K562 (cell line): ENCODE data around the gene ROPN1. TPM values are rescaled to one million over a fixed set of nuclear protein-coding genes. Genes with fewer than 3 reads are reported as not detected.

Experiments used
- ATAC-seq: fragments of 200-7000 bp; cut with Tn5 transposase; 3 replicates; pipeline ENCODE4 v1.9.1; 2020; ENCODE audit warnings: moderate library complexity
- BruUV-seq: library from RNA; stranded (reverse); fragments of 400-500 nt; replicated peaks from 2 replicates; lab custom pipeline; 2021; lab: Mats Ljungman, UMichigan
- CTCF ChIA-PET: fragments of 300-600 bp; formaldehyde crosslinking; extraction: SDS; loops from one replicate; lab custom pipeline; 2021; ENCODE audit warnings: low intra/inter-chr PET ratio; lab: Yijun Ruan, JAX
- POLR2A ChIA-PET: fragments of 300-600, 350-650 bp; sonication (Branson Sonifier 250); formaldehyde crosslinking; extraction: SDS; loops from one replicate; lab custom pipeline; 2021; ENCODE audit warnings: antibody characterized with exemption, inconsistent platforms; lab: Yijun Ruan, JAX
- DNase-seq, 4 experiments: peaks; one replicate each; pipeline versions ENCODE4 v3.0.0 to v3.0.0-alpha.2; 2011 to 2018; ENCODE audit warnings: low spot score in 3 of 4, mixed read lengths in 3 of 4; ENCODE audit errors: extremely low read depth in 1 of 4
- FAIRE-seq: peaks from 2 replicates; lab custom pipeline; 2011; peaks lifted over from hg19 to GRCh38; lab: Jason Lieb, UNC
- H2AFZ ChIP-seq: 2 replicates; pipeline ENCODE4 v1.6.0; 2011; ENCODE audit warnings: low read depth, low read length, control low read depth, inconsistent platforms
- H3K27ac ChIP-seq: fragments of 200-600 bp; 3 replicates; pipeline ENCODE4 v1.8.0; 2011; ENCODE audit warnings: low read depth, mild to moderate bottlenecking, control low read depth, inconsistent platforms, low read length, moderate library complexity, mixed read lengths; ENCODE audit errors: extremely low read depth
- H3K27me3 ChIP-seq, 2 experiments: fragments of 300-600 bp in 1 of 2; 2 replicates in 1 of 2; 3 replicates in 1 of 2; pipeline versions ENCODE4 v1.6.0 to v1.8.0; 2011; ENCODE audit warnings: inconsistent platforms in 2 of 2, low read length in 2 of 2, mild to moderate bottlenecking in 1 of 2, mixed read lengths in 1 of 2, moderate library complexity in 1 of 2; ENCODE audit not compliant: control insufficient read depth in 2 of 2, insufficient read depth in 2 of 2
- H3K36me3 ChIP-seq: fragments of 300-600 bp; 3 replicates; pipeline ENCODE4 v1.8.0; 2011; ENCODE audit warnings: mild to moderate bottlenecking, low read length, inconsistent platforms; ENCODE audit not compliant: control insufficient read depth, insufficient read depth
- H3K4me1 ChIP-seq, 2 experiments: fragments of 200-600 bp in 1 of 2; replicated peaks in 1 of 2; 2 replicates in 1 of 2; 3 replicates in 1 of 2; pipeline versions ENCODE4 v1.5.1 to v1.8.0; 2011; ENCODE audit warnings: inconsistent platforms in 2 of 2, low read length in 2 of 2, mild to moderate bottlenecking in 1 of 2, mixed read lengths in 1 of 2, moderate library complexity in 1 of 2; ENCODE audit not compliant: control insufficient read depth in 2 of 2, insufficient read depth in 2 of 2
- H3K4me2 ChIP-seq: 2 replicates; pipeline ENCODE4 v1.6.1; 2011; ENCODE audit warnings: low read length, control low read depth, inconsistent platforms, mixed read lengths; ENCODE audit not compliant: insufficient read depth
- H3K4me3 ChIP-seq: fragments of 200-600 bp; sonication (generic), shearing (Covaris generic); 2 replicates; pipeline ENCODE4 v1.5.1; 2016; ENCODE audit warnings: control low read depth, inconsistent platforms
- H3K79me2 ChIP-seq: fragments of 200-600 bp; 3 replicates; pipeline ENCODE4 v1.8.0; 2011; ENCODE audit warnings: low read length, inconsistent platforms; ENCODE audit not compliant: control insufficient read depth, insufficient read depth
- H3K9ac ChIP-seq, 2 experiments: 2 replicates each; pipeline versions ENCODE4 v1.6.0 to v1.6.1; 2011; ENCODE audit warnings: low read depth in 2 of 2, low read length in 2 of 2, control low read depth in 1 of 2, inconsistent platforms in 1 of 2, mild to moderate bottlenecking in 1 of 2, mixed read lengths in 1 of 2; ENCODE audit not compliant: insufficient read depth in 1 of 2
- H3K9me1 ChIP-seq: one replicate; pipeline ENCODE4 v1.6.0; 2011; ENCODE audit warnings: inconsistent platforms, mild to moderate bottlenecking, low read length, moderate library complexity; ENCODE audit not compliant: control insufficient read depth, insufficient read depth
- H3K9me3 ChIP-seq: replicated peaks from 2 replicates; pipeline ENCODE4 v1.5.1; 2011; ENCODE audit warnings: low read depth, low read length, inconsistent platforms; ENCODE audit not compliant: control insufficient read depth, insufficient read depth
- H4K20me1 ChIP-seq: replicated peaks from 2 replicates; pipeline ENCODE4 v1.6.1; 2011; ENCODE audit warnings: low read length, inconsistent platforms, mixed read lengths; ENCODE audit not compliant: control insufficient read depth, insufficient read depth
- HNRNPK ChIP-seq: fragments of 200-400 bp; formaldehyde crosslinking; IDR thresholded peaks from one replicate; pipeline ENCODE4 v1.6.1; 2018; ENCODE audit warnings: mild to moderate bottlenecking, low read depth, low read length; ENCODE audit not compliant: poor library complexity, severe bottlenecking
- NBN ChIP-seq: fragments of 450-650 bp; IDR thresholded peaks from 2 replicates; pipeline ENCODE4 v1.6.1; 2016; ENCODE audit warnings: low read depth, mild to moderate bottlenecking
- NFE2 ChIP-seq: IDR thresholded peaks from 2 replicates; pipeline ENCODE4 v1.6.1; 2014; ENCODE audit warnings: antibody characterized with exemption, low read depth
- U2AF2 ChIP-seq: fragments of 200-400 bp; formaldehyde crosslinking; optimal IDR thresholded peaks from 2 replicates; pipeline ENCODE3; 2017; ENCODE audit warnings: low read depth, mild to moderate bottlenecking, low read length
- ZNF12 ChIP-seq: sonication (generic); formaldehyde crosslinking; IDR thresholded peaks from 2 replicates; pipeline ENCODE4 v1.4.0; 2020; ENCODE audit warnings: mild to moderate bottlenecking, missing genetic modification reagents
- WGBS: fragments of 100-300 bp; shearing (Covaris generic); methylation state at CpG from one replicate; pipeline ENCODE4 v1.1.6; 2016; ENCODE audit warnings: low coverage, mixed read lengths; ENCODE audit not compliant: insufficient coverage; ENCODE audit errors: missing lambda C conversion rate; 5-methylcytosine and 5-hydroxymethylcytosine counted together
- in situ Hi-C: fragments of 300-500 bp; cut with MboI; formaldehyde crosslinking; loops from 4 replicates; pipeline ENCODE4 v1.15.0; 2018; ENCODE audit warnings: inconsistent platforms, mixed read lengths
- intact Hi-C: fragments of 100-400 bp; cut with micrococcal nuclease; formaldehyde crosslinking; loops from 2 replicates; pipeline ENCODE4 v1.14.2; 2022
- polyA plus RNA-seq, 8 experiments: library from polyadenylated mRNA; depleted of rRNA in 4 of 8; stranded (reverse) in 5 of 8; unstranded in 3 of 8; fragments of >200 nt; fragmentation: Nextera tagmentation in 2 of 8; fragmentation: Illumina TruSeq in 1 of 8; extraction: Ambion mirVana in 2 of 8; extraction: Trizol in 1 of 8; gene quantifications; 2 replicates each; pipeline versions ENCODE4 v1.2.1 to v1.2.3, GENCODE V29; 2011 to 2014; ENCODE audit warnings: inconsistent platforms in 1 of 8, missing spikeins in 1 of 8
- total RNA-seq, 7 experiments: library from RNA; depleted of rRNA in 6 of 7; stranded (reverse); fragments of >200 nt in 6 of 7; fragmentation: Illumina TruSeq in 2 of 7; extraction: Trizol in 2 of 7; gene quantifications; 2 replicates each; pipeline versions ENCODE4 v1.2.1 to v1.2.3, GENCODE V29; 2011 to 2021; ENCODE audit warnings: low replicate concordance in 1 of 7

The ROPN1 gene
- total and polyA plus RNA-seq, 9 of the 15 experiments (the other 6 are each of a cell fraction or from before 2014, with no cell fraction given): not detected

- Histone ChIP-seq H3K9me1 (no peaks in the 10 kb centered on the region), H3K79me2 (no peaks in the 10 kb centered on the region), H3K9me3 (no peaks in the 10 kb centered on the region), H3K27me3 (no peaks in the 10 kb centered on the region), H3K4me3 (no peak overlapping the region), H4K20me1 (no peaks in the 10 kb centered on the region), H3K4me1 (no peaks in the 10 kb centered on the region), H3K36me3 (peaks cover 22% of the 10 kb centered on the region; the same call in 1 of the 3 replicates), H3K4me2 (no peak overlapping the region), H2AFZ (no peak overlapping the region), H3K9ac (no peak overlapping the region), H3K27ac (no peak overlapping the region)
- no peak for ATAC-seq
- no peak for DNase-seq
- in situ Hi-C loops: no loop called here
- no TSS peak for BruUV-seq
- FAIRE-seq: no peak
- POLR2A ChIA-PET: no interaction called here
- CTCF ChIA-PET: no interaction called here
- intact Hi-C loops: no loop called here
- no peak for TF ChIP-seq HNRNPK
These were observed 71.1 kb downstream of the ROPN1 start for GRCh38 chr3:123920868-123921267.

- WGBS: 100% methylated on average over 1 of the region's 1 CpG
- Histone ChIP-seq H3K27me3 (no peaks in the 10 kb centered on the region), H3K4me1 (no peaks in the 10 kb centered on the region), H4K20me1 (no peaks in the 10 kb centered on the region), H3K9me3 (no peaks in the 10 kb centered on the region), H3K79me2 (no peaks in the 10 kb centered on the region), H3K9me1 (no peaks in the 10 kb centered on the region)
- intact Hi-C loops: no loop called here
- POLR2A ChIA-PET: no interaction called here
- no peak for FAIRE-seq
- no TSS peak for BruUV-seq
- TF ChIP-seq ZNF12 (no peak), U2AF2 (no peak), NFE2 (no peak), NBN (no peak)
- TF ChIP-seq, all 486 proteins: peak for 0
- DNase-seq (no peak), ATAC-seq (no peak)
- Histone ChIP-seq H2AFZ (no peak overlapping the region), H3K9ac (no peak overlapping the region), H3K4me3 (no peak overlapping the region), H3K27ac (no peak overlapping the region), H3K36me3 (peaks cover 22% of the 10 kb centered on the region; the same call in 1 of the 3 replicates), H3K4me2 (no peak overlapping the region)
- in situ Hi-C loops: no loop called here
- CTCF ChIA-PET: no interaction called here
These were observed 71.5 kb downstream of the ROPN1 start for GRCh38 chr3:123920383-123920782.
